Measurements from ENCODE around the gene RTN4RL1.

- TF ChIP-seq, protein P1, sequence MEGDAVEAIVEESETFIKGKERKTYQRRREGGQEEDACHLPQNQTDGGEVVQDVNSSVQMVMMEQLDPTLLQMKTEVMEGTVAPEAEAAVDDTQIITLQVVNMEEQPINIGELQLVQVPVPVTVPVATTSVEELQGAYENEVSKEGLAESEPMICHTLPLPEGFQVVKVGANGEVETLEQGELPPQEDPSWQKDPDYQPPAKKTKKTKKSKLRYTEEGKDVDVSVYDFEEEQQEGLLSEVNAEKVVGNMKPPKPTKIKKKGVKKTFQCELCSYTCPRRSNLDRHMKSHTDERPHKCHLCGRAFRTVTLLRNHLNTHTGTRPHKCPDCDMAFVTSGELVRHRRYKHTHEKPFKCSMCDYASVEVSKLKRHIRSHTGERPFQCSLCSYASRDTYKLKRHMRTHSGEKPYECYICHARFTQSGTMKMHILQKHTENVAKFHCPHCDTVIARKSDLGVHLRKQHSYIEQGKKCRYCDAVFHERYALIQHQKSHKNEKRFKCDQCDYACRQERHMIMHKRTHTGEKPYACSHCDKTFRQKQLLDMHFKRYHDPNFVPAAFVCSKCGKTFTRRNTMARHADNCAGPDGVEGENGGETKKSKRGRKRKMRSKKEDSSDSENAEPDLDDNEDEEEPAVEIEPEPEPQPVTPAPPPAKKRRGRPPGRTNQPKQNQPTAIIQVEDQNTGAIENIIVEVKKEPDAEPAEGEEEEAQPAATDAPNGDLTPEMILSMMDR (IDR thresholded peaks at IDR 0.05): no peak
- TF ChIP-seq EP300 (IDR thresholded peaks at IDR 0.05): no peak
Measured at GRCh38 chr17:1986783-1987451, 38.2 kb downstream of the RTN4RL1 start.
